Keratinocyte (primary cell): Measurements from ENCODE around the gene KMT5C. TPM values are rescaled to one million over a fixed set of nuclear protein-coding genes. Genes with fewer than 3 reads are reported as not detected.

Experiments used
- DNase-seq: peaks from one replicate; pipeline ENCODE4 v3.0.0-alpha.2; 2011; ENCODE audit warnings: low read depth, missing footprints, low spot score
- FAIRE-seq: peaks from 2 replicates; lab custom pipeline; 2011; peaks lifted over from hg19 to GRCh38; lab: Jason Lieb, UNC
- H2AFZ ChIP-seq: 2 replicates; pipeline ENCODE4 v1.6.0; 2012; ENCODE audit warnings: low read length, control low read depth, inconsistent platforms; ENCODE audit not compliant: control insufficient read depth
- H3K27ac ChIP-seq: 2 replicates; pipeline ENCODE4 v1.5.1; 2011; ENCODE audit warnings: low read length; ENCODE audit not compliant: control insufficient read depth, insufficient read depth
- H3K27me3 ChIP-seq: 3 replicates; pipeline ENCODE4 v1.6.0; 2011; ENCODE audit warnings: low read length; ENCODE audit not compliant: control insufficient read depth, insufficient read depth; ENCODE audit errors: extremely low read depth
- H3K36me3 ChIP-seq, 2 experiments: 2 replicates in 1 of 2; 3 replicates in 1 of 2; pipeline ENCODE4 v1.5.1; 2011; ENCODE audit warnings: low read length in 2 of 2, mild to moderate bottlenecking in 1 of 2; ENCODE audit not compliant: control insufficient read depth in 2 of 2, insufficient read depth in 2 of 2; ENCODE audit errors: extremely low read depth in 1 of 2
- H3K4me1 ChIP-seq: 3 replicates; pipeline ENCODE4 v1.5.1; 2011; ENCODE audit warnings: low read length; ENCODE audit not compliant: control insufficient read depth, insufficient read depth; ENCODE audit errors: extremely low read depth
- H3K4me2 ChIP-seq: 3 replicates; pipeline ENCODE4 v1.6.0; 2011; ENCODE audit warnings: low read depth, low read length; ENCODE audit not compliant: control insufficient read depth, insufficient read depth; ENCODE audit errors: extremely low read depth
- H3K4me3 ChIP-seq, 3 experiments: fragments of 200-600 bp in 1 of 3; sonication (generic) in 1 of 3; 2 replicates in 2 of 3; 3 replicates in 1 of 3; pipeline ENCODE4 v1.5.1; 2011 to 2016; ENCODE audit warnings: low read length in 3 of 3, mild to moderate bottlenecking in 3 of 3, control low read depth in 2 of 3, inconsistent platforms in 1 of 3, low read depth in 1 of 3, mixed read lengths in 1 of 3, mixed run types in 1 of 3, moderate library complexity in 1 of 3; ENCODE audit not compliant: control insufficient read depth in 2 of 3, insufficient read depth in 2 of 3; ENCODE audit errors: extremely low read depth in 1 of 3
- H3K79me2 ChIP-seq: 2 replicates; pipeline ENCODE4 v1.6.0; 2012; ENCODE audit warnings: low read length; ENCODE audit not compliant: control insufficient read depth, insufficient read depth
- H3K9ac ChIP-seq: 3 replicates; pipeline ENCODE4 v1.6.0; 2011; ENCODE audit warnings: low read length; ENCODE audit not compliant: control insufficient read depth, insufficient read depth; ENCODE audit errors: extremely low read depth
- H3K9me1 ChIP-seq: 3 replicates; pipeline ENCODE4 v1.6.0; 2011; ENCODE audit warnings: low read length; ENCODE audit not compliant: control insufficient read depth, insufficient read depth; ENCODE audit errors: extremely low read depth
- H3K9me3 ChIP-seq: 2 replicates; pipeline ENCODE4 v1.5.1; 2012; ENCODE audit warnings: low read depth, low read length; ENCODE audit not compliant: control insufficient read depth
- H4K20me1 ChIP-seq: 3 replicates; pipeline ENCODE4 v1.6.0; 2011; ENCODE audit warnings: low read length; ENCODE audit not compliant: control insufficient read depth, insufficient read depth; ENCODE audit errors: extremely low read depth
- CTCF ChIP-seq, 3 experiments: IDR thresholded peaks in 1 of 3; conservative IDR thresholded peaks in 1 of 3; optimal IDR thresholded peaks in 1 of 3; 2 replicates in 2 of 3; 3 replicates in 1 of 3; pipeline versions ENCODE3 to v1.5.1; 2011; ENCODE audit warnings: low read length in 3 of 3, mild to moderate bottlenecking in 3 of 3, moderate library complexity in 2 of 3, control low read depth in 1 of 3, inconsistent platforms in 1 of 3; ENCODE audit not compliant: insufficient read depth in 2 of 3; ENCODE audit errors: extremely low read depth in 1 of 3
- EZH2 ChIP-seq: IDR thresholded peaks from one replicate; pipeline ENCODE4 v1.6.1; 2012; ENCODE audit warnings: inconsistent platforms, mild to moderate bottlenecking, low read length, moderate library complexity
- dilution Hi-C: fragments of 300-500 bp; cut with MboI; formaldehyde crosslinking; loops from one replicate; pipeline ENCODE4 v1.7.0; 2020; ENCODE audit warnings: low sequenced_read_pairs; ENCODE audit not compliant: extremely low pct_ligation_motif_present
- polyA plus RNA-seq, 5 experiments: library from polyadenylated mRNA; depleted of rRNA in 3 of 5; stranded (reverse) in 3 of 5; stranded (forward) in 1 of 5; unstranded in 1 of 5; fragments of >200 nt; gene quantifications; 1 replicate in 1 of 5; 2 replicates in 3 of 5; 3 replicates in 1 of 5; pipeline versions ENCODE4 v1.2.1 to v1.2.3, GENCODE V29; 2011 to 2012; ENCODE audit warnings: missing spikeins in 2 of 5, low read depth in 1 of 5, low replicate concordance in 1 of 5

KMT5C gene
- polyA plus RNA-seq, 1 donor (not counting 4 experiments of a cell fraction or from before 2014, with no cell fraction given): 4.3 TPM

DNA sequence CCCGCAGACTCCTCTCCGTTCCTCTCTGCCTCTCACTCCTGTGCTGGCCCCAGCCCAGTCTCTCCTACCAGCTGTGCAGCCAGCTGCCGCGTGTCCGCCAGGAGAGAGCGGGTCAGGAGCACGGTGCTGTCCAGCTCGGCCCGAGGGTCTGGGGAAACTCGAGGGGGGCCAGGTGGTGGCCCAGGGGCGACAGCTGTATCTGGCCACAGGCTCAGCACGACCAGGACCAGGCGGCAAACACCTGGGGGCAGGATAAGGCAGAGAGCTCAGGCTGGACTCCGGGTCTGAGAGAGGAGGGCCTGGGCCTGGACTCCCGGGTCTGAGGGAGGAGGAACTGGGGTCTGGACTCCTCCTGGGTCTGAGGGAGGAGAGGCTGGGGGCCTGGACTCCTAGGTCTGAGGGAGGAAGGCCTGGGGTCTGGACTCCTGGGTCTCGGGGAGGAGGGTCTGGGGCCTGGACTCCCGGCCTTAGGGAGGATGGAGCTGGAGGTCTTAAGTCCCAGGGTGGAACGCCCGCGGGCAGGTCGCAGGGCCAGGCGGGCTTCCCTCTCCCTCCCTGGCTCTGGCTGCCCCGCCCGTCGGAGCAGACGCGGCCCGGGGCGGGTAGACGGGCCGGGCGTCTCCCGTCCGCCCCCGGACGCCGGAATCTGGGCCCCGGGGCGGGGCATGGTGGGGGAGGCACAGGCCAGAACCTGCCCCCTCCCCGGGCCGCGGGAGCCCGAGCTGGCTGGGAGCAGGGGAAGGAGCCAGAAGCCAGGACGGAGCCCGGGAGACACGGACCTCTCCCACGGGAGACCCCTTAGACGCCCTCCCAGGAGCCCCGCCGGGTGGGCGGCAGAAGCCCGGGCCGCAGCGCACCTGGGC lies 29.3 kb downstream of the KMT5C start:
- FAIRE-seq (no peak), DNase-seq (no peak)
- H3K79me2 ChIP-seq: no peaks in the 10 kb centered on the region
- TF ChIP-seq CTCF (optimal IDR thresholded peaks at IDR 0.05 in 1 of 3, IDR thresholded peaks at IDR 0.05 in 1 of 3, conservative IDR thresholded peaks at IDR 0.05 in 1 of 3; ENCODE audit: extremely low read depth in 1 of 3, insufficient read depth in 2 of 3, low read length in 3 of 3): no peak
- no peak for TF ChIP-seq EZH2
- peaks cover 12% of the 10 kb centered on the region for H3K27me3 ChIP-seq
- dilution Hi-C loops: no loop called here
- H3K9ac ChIP-seq: peak overlapping the region; percentile 41
- H3K36me3 ChIP-seq: no peaks in the 10 kb centered on the region
- no peaks in the 10 kb centered on the region for H3K9me3 ChIP-seq
- no peaks in the 10 kb centered on the region for H3K9me1 ChIP-seq
- H3K4me2 ChIP-seq: peak overlapping the region; percentile 32
- H4K20me1 ChIP-seq: no peaks in the 10 kb centered on the region
- peak overlapping the region; percentile 37 to 49 (median 38) for H3K4me3 ChIP-seq
- no peak overlapping the region for H3K27ac ChIP-seq
- H3K4me1 ChIP-seq: peaks cover 15% of the 10 kb centered on the region
- no peak overlapping the region for H2AFZ ChIP-seq

DNA sequence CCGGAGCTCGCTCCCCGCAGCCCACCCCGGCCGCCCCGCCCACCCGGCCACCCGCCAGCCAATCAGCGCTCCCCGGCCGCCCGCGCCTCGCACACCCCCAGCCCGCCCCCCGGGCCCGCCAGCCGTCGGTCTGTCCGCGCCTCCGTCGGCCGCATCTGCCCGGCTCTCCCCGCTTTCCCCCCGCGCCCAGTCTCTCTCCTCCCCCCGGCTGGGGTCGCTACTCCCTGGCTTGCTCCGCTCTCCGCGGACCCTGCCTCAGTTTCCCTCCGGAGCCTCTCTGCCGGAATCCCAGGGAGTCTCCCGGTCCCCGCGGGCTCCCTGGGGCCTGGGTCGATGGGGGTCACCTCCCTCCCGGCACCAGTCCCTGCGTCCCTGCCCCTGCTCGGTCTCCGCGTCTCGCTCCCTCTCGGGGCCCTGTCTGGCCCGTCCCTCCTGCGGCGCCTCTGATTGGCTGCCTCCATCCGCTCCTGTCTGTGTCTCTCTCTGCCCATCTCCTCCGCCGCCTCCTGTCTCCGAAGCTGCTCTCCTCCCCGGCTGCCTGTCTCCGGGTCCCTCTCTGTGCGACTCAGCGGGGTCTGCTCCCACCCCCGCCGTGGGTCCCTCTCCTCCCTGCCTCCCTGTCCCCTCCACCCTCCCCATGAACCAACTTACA lies 30.1 kb downstream of the KMT5C start:
- Histone ChIP-seq H3K4me1 (peaks cover 15% of the 10 kb centered on the region), H3K9me3 (no peaks in the 10 kb centered on the region), H3K27me3 (peaks cover 15% of the 10 kb centered on the region), H3K27ac (peak overlapping the region; percentile 36), H3K9ac (peak overlapping the region; percentile 69), H2AFZ (peak overlapping the region; percentile 63), H3K79me2 (no peaks in the 10 kb centered on the region), H4K20me1 (no peaks in the 10 kb centered on the region), H3K4me3 (peak overlapping the region; percentile 63 to 78 (median 76)), H3K4me2 (peak overlapping the region; percentile 77), H3K36me3 (no peaks in the 10 kb centered on the region), H3K9me1 (no peaks in the 10 kb centered on the region)
- dilution Hi-C loops: no loop called here
- TF ChIP-seq CTCF (optimal IDR thresholded peaks at IDR 0.05 in 1 of 3, IDR thresholded peaks at IDR 0.05 in 1 of 3, conservative IDR thresholded peaks at IDR 0.05 in 1 of 3; ENCODE audit: extremely low read depth in 1 of 3, insufficient read depth in 2 of 3, low read length in 3 of 3): no peak
- no peak for TF ChIP-seq EZH2
- DNase-seq (no peak), FAIRE-seq (no peak)
